ENCODE measurements around the gene AGBL4. TPM values are rescaled to one million over a fixed set of nuclear protein-coding genes. Genes with fewer than 3 reads are reported as not detected.

Gene AGBL4
- total RNA-seq, 1 donor from 2014 or later = 2.1 TPM

DNA sequence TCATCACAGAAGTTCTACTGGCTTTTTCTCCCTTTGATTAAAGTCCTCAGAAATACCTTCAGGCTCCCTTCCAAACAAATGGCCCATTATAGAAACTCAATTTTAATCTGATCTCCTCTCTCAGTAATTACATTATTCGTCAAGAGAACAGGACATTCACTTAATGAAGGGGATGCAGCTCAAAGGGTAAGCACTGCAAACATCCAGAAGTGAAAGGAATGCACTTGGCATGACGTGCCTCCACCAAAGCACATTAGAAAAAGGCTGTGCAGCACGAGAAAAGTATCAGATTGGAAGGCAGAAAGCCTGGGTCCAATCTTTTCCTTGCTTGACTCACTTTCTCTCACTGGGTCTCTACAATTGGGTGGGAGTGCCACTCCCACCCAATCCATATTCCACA is 1024.4 kb downstream of the AGBL4 start:
- no peak for DNase-seq
- Histone ChIP-seq H3K27ac (no peak overlapping the region), H3K4me1 (no peaks in the 10 kb centered on the region), H3K36me3 (no peaks in the 10 kb centered on the region), H3K4me3 (no peak overlapping the region), H3K27me3 (ENCODE audit: low read depth) (no peaks in the 10 kb centered on the region), H3K9me3 (no peaks in the 10 kb centered on the region)
- TF ChIP-seq, protein P1, sequence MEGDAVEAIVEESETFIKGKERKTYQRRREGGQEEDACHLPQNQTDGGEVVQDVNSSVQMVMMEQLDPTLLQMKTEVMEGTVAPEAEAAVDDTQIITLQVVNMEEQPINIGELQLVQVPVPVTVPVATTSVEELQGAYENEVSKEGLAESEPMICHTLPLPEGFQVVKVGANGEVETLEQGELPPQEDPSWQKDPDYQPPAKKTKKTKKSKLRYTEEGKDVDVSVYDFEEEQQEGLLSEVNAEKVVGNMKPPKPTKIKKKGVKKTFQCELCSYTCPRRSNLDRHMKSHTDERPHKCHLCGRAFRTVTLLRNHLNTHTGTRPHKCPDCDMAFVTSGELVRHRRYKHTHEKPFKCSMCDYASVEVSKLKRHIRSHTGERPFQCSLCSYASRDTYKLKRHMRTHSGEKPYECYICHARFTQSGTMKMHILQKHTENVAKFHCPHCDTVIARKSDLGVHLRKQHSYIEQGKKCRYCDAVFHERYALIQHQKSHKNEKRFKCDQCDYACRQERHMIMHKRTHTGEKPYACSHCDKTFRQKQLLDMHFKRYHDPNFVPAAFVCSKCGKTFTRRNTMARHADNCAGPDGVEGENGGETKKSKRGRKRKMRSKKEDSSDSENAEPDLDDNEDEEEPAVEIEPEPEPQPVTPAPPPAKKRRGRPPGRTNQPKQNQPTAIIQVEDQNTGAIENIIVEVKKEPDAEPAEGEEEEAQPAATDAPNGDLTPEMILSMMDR (IDR thresholded peaks at IDR 0.05) = no peak
- intact Hi-C loops (cut with DNase I) = no loop called here
- no peak for ATAC-seq

DNA sequence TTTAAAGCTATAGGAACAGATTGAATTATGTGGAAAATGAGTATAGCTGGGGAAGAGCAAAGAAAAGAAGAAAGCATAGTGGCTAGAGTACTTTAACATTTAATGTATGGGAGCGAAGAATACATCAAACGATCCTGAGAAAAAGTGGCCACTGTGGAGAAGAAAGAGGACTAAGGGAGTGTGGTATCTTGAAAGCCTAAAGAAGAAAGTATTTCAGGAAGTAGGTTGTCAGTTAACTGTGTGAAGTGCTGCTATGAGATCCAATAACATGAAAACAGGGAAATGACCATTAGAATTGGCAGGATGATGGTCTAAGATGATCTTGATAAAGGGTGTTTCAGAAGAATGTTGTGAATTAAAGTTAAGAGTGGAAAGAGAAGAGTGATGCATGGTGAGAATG is 1027.4 kb downstream of the AGBL4 start:
- H3K4me1 ChIP-seq = no peaks in the 10 kb centered on the region
- intact Hi-C loops (cut with DNase I) = no loop called here
- TF ChIP-seq, protein P1 (IDR thresholded peaks at IDR 0.05) = no peak
- H3K9me3 ChIP-seq = peaks cover 5% of the 10 kb centered on the region
- H3K27me3 ChIP-seq (ENCODE audit: low read depth) = no peaks in the 10 kb centered on the region
- H3K27ac ChIP-seq = no peak overlapping the region
- no peaks in the 10 kb centered on the region for H3K36me3 ChIP-seq
- DNase-seq (no peak), ATAC-seq (no peak)
- no peak overlapping the region for H3K4me3 ChIP-seq

DNA sequence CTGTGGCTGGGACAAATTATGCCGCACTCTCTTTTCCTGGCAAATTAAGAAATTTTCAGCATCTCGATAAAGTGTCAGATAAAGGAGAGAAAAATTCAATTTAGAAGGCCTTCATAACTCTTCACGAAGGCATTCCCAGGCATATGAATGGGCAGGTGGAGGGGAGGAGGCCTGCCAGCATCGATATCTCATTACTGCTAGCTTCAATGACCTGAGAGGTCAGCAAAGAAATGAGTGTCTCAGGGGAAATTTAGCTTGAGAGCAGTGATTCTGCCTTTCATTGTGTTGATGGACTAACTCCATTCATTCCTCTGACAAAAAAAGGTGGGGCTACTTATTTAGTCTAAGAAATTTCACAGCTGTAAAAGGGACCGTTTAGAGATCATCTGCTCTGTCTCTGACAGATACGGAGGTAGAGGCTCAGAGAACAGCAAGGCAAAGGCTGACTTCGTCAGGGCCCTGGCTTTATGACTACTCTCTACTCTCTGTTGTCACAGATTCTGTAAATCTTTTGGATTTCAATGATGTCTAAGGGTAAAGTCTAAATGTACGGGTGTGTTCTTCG is 1035.0 kb downstream of the AGBL4 start:
- intact Hi-C loops (cut with DNase I) = no loop called here
- H3K4me3 ChIP-seq = no peak overlapping the region
- TF ChIP-seq, protein P1 (IDR thresholded peaks at IDR 0.05) = no peak
- no peaks in the 10 kb centered on the region for H3K36me3 ChIP-seq
- no peak for DNase-seq
- H3K4me1 ChIP-seq = no peaks in the 10 kb centered on the region
- peaks cover 9% of the 10 kb centered on the region for H3K9me3 ChIP-seq
- H3K27ac ChIP-seq = no peak overlapping the region
- ATAC-seq = no peak
- no peaks in the 10 kb centered on the region for H3K27me3 ChIP-seq (ENCODE audit: low read depth)

DNA sequence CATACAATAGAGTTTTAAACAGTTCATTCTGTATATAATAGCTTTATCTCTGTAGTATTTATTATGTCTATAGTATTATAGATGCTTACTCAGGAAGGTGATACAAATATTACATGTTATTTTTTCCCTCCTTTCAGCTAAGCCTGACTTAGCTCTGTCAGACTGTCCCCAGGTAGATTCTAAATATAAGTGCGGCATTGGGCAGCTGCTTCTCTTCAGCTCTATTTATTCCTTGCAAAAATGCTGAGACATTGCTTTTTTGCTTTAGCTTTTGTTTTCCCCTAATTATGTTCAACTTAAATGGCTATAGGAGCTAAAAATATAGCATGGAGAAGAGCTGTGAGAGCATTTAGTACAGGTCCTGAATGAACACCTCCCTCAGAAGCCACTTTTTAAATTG is 1043.8 kb downstream of the AGBL4 start:
- Histone ChIP-seq H3K27me3 (ENCODE audit: low read depth) (no peaks in the 10 kb centered on the region), H3K27ac (no peak overlapping the region), H3K4me1 (no peaks in the 10 kb centered on the region), H3K9me3 (no peaks in the 10 kb centered on the region), H3K4me3 (no peak overlapping the region), H3K36me3 (no peaks in the 10 kb centered on the region)
- ATAC-seq (no peak), DNase-seq (no peak)
- TF ChIP-seq, protein P1 (IDR thresholded peaks at IDR 0.05) = no peak
- intact Hi-C loops (cut with DNase I) = no loop called here

DNA sequence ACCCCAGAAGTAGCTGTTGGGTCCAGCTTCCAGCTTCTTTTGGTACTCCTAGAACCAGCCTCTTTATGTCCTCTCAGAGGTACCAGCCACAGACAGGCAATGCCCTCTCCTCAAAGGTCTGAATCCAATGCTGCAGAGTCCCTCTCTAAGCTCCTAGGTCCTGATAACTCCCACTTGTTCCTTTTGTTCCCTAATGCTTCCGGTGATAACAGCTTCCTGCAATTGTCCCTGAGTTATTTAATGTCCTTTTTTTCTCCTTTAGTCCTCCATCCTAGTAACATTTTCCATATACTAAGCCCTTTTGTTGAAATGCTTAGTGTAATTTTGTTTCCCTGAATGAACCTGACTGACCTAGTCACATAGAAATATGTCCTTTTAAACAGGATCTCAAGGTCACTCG is 1045.3 kb downstream of the AGBL4 start:
- Histone ChIP-seq H3K27me3 (ENCODE audit: low read depth) (no peaks in the 10 kb centered on the region), H3K4me3 (no peak overlapping the region), H3K9me3 (no peaks in the 10 kb centered on the region), H3K36me3 (no peaks in the 10 kb centered on the region), H3K27ac (no peak overlapping the region), H3K4me1 (no peaks in the 10 kb centered on the region)
- intact Hi-C loops (cut with DNase I) = no loop called here
- no peak for DNase-seq
- TF ChIP-seq, protein P1 (IDR thresholded peaks at IDR 0.05) = no peak
- no peak for ATAC-seq

DNA sequence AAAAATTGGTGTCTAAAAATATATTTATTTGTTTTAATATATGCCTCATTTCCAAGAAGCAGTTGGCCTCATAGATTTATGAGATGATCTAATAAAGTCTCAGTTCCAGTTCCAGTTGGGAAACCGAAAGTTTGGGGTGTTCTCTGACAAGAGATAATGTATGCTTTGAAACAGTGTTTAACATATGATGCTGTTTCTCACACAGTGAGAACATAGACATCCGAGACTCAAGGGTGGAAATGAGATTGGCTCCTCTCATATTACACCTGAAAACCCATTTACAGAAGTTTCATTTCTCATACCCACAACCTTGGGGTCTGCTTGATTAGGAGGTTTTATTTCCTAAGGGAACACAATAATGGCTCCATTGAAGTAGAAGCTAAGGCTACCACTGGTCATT is 1046.5 kb downstream of the AGBL4 start:
- Histone ChIP-seq H3K4me1 (no peaks in the 10 kb centered on the region), H3K9me3 (no peaks in the 10 kb centered on the region), H3K27ac (no peak overlapping the region), H3K27me3 (ENCODE audit: low read depth) (no peaks in the 10 kb centered on the region), H3K4me3 (no peak overlapping the region), H3K36me3 (no peaks in the 10 kb centered on the region)
- intact Hi-C loops (cut with DNase I) = no loop called here
- no peak for DNase-seq
- TF ChIP-seq, protein P1 (IDR thresholded peaks at IDR 0.05) = no peak
- no peak for ATAC-seq
